KG1 (cell line): ENCODE data around the gene RAB1B.

ENCODE experiments used
- DNase-seq: peaks from one replicate; lab custom pipeline; 2025; lab: John Stamatoyannopoulos, UW

RAB1B gene

GRCh38 chr11:66284526-66285078 is 16.2 kb downstream of the RAB1B start:
- no peak for DNase-seq

DNA sequence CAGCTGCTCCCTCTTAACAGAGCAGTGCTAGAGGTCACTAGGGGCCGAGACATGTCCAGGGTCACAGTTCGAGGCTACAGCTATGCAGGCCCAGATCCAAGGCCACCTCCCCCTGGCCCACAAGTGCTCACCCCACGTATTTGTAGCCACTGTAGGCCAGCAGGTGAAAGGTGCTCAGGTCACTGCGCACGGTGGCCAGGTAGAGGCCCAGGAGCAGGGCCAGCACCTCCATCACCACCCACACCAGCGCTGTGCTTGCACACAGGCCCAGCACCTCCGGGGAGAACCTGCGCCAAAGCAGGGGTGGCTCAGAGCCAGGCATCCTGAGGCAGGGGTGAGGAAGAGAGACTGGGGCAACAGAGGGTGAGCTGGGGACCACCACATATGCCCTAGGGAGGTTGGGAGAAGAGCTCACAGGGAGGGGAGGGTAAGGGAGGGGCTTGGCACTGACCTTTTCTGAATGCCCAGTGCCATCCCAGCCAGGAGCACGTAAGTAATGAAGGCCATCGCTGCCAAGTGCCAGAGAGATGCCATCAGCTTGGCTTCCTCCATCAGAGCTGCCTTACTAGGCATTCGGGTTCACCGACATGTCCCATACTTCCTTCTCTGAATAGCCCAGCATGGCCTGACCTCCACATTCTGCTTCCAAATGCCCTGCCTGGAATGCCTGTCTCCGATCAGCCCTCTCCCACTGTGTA is 17.0 kb downstream of the RAB1B start:
- no peak for DNase-seq

DNA sequence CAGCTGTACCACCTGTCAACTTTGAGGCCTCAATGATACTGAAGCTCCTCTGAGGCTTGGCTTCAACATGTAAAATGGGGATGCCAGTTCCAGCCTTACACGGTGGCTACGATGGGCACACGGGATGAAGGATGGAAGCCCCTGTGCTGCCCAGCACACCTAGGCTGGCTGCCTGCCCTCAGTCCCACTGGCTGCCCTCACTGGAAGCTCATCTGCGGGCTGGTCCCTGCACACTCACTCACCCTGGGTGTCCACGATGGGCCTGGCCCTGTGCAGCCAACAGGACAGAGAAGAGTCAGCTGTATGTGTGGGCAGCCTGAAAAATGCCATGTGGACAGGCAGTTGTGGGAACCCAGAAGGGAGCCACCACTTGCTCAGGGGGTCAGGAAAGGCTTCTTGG is 18.3 kb downstream of the RAB1B start:
- DNase-seq = no peak

- no peak for DNase-seq
These were observed 18.9 kb downstream of the RAB1B start for GRCh38 chr11:66287211-66287888.

DNA sequence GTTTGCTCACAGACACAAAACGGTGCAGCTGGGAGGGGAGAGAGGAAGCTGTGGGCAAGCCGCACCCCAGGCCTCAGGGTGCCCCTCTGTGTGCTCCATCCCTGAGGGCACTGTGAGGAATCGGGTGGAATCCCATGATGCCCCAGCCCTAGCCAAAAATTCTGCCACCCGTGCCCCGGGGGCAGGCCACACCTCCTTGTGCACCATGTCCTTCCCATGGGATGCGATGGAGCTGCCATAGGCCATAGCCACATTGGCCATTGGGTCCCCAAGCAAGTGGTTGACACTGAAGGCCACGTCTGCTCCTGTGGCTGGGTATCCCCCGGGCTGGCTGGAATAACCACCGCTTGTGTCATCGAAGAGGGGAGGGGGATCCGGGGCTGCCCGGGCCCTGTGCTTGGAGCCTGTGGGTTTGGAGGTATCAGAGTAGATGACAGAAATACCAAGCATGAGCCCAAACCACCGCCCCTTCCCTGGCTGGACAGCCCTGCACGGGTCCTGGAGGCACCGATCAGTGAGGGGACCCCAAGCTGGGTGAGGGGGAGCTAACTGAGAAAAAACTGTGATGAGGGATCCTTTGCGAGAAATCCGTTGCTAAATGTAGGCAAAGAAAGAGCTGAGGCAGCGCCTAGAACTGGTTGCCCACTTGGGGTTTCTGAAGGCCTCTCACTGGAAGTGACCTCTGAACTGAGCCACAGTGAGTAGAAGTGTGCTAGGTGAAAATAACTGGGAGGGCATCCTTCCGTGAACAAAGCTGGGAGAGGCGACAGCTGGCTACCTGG is 19.6 kb downstream of the RAB1B start:
- DNase-seq = no peak

DNA sequence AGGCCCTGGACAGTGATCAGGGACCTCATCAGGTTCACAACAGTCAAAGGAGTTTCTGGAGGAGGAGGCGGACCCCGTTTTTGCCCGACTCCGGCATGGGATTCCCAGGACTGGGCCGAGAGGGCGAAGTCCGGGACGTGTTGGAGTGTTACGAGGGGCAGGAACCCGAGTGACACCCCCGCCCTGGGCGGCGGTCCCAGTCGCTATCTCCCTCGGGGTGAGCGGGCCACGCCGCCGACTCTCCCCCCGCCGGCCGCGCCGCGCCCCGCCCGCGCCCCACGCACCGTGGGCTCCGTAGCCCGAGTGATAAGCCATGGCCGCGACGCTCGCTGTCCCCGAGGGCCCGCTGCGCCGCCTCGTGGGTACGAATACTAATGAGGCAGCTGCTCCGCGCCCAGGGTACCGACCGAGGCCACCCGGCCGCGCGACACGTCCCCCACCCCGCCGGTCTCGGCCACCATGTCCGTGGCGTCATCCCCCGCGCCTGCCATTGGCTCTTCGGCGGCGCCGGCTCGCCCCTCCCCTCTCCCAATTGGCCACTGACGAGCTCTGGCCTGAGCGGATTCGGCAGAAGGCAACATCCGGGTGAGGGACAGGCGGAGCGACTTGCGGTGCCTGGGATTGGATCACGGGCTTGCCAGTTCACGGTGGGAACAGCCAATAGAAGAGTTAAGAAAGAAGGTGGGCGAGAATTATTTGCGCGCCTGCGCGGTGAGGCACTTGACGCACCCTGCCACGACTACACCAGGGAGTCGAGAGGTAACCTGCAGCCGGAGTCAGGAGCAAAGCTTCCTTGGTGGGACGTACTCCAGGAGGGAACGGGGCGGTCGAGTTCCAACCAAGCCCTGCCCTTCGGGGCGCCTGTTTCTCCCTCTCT is 20.5 kb downstream of the RAB1B start, which contains the start of gene YIF1A:
YIF1A (minus strand) TSS at position 473 of the 877 bp plus-strand sequence; CDS start at position 315, 158 bp downstream.
- DNase-seq = peak; percentile 98

GRCh38 chr11:66289548-66290329 is 21.3 kb downstream of the RAB1B start:
- no peak for DNase-seq

GRCh38 chr11:66290330-66290621 is 21.8 kb downstream of the RAB1B start:
- DNase-seq = no peak

GRCh38 chr11:66291303-66291705 is 22.9 kb downstream of the RAB1B start:
- DNase-seq = no peak

- no peak for DNase-seq
These were observed 23.5 kb downstream of the RAB1B start, which contains the start of gene TMEM151A for GRCh38 chr11:66291706-66292542. TSS of gene TMEM151A (plus strand) at chr11:66291894. CDS start at chr11:66292014, 120 bp downstream.

DNA sequence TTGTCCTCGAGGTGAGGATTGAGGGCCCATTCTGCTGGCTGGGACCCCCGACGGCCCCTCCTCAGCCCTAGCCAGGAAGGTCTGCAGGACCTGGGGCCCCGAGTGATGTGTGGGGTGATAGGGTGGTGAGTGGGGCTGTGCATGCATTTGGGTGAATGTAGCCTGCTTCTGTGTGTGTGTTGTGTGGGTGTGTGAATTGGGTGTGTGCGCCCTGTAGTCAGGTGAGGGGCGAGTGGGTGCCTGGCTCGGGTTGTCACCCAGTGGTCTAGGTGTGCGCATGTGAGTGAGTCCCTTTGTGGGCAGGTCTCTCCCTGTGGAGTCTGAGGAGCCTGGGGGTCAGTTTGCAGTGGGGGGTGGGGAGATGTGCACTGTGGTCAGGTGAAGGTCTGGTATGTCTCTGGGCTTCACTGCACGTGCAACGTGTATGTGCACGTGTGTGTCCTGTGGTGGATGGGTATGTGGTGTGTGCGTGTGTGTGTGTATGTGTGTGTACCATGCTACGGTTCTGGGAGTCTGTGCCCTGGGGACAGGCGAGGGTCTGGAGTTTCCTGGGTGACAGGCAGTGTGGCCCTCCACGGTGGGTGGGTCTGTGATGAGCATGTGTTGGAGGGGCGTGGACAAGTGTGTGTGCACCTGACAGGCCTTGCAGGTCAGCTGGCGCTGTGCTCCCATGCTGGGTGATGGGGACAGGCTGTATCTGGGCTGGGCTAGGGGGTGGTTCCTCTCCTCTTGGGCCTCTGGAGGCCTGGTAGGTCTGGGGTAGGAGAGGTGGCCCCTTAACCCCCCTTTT is 24.3 kb downstream of the RAB1B start:
- DNase-seq = no peak

DNA sequence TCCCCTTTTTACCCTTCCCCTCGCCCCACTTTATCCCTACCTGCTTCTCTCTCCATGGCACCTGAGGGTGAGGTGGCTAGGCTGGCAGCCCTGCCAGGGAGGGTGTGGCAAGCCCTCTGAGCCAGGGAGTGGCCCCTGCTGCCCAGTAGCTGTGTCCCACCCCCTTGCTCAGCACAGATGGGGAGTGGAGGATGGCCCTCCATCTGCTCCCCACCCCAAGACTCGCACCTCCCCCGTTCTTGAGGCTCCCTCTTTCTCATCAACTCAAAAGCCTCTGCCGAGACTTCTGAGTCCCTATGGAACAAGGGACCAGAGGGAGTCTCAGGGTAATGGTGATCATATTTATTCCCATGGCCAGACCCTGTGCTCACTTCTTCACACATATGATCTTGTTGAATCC is 24.9 kb downstream of the RAB1B start:
- no peak for DNase-seq

DNA sequence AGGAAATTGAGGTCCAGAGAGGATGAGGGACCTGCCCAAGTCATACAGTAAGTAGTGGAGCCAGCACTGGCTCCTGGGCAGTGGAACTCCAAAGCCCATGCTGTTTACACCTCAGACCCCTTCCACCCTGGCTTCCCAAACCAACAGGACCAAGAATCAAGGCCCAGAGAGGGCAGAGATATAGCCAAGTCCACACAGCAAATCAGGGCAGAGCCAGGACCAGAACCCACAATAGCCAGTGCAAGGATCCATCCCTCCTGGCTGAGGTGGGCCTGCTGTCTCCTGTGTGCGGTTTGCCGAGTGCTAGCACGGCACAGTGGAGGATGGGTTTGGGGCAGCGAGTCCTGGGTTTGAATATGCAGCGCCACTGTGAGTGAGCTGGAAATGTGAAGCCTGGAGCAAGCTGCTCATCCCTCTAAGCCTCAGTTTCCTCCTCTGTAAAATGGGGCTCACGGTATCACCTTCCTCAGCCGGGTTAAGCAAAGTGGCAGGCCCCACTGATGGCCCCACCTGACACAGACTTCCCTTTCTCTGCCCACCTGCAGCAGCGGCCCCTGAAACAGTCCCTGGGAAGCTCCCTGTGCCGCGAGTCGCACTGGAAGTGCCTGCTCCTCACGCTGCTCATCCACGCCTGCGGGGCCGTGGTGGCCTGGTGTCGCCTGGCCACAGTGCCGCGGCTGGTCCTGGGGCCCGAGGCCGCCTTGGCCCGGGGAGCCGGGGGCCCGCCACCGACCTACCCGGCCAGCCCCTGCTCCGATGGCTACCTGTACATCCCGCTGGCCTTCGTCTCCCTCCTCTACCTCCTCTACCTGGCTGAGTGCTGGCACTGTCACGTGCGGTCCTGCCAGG is 25.6 kb downstream of the RAB1B start:
- no peak for DNase-seq

- DNase-seq = no peak
These were observed 26.5 kb downstream of the RAB1B start for GRCh38 chr11:66294626-66295620.

DNA sequence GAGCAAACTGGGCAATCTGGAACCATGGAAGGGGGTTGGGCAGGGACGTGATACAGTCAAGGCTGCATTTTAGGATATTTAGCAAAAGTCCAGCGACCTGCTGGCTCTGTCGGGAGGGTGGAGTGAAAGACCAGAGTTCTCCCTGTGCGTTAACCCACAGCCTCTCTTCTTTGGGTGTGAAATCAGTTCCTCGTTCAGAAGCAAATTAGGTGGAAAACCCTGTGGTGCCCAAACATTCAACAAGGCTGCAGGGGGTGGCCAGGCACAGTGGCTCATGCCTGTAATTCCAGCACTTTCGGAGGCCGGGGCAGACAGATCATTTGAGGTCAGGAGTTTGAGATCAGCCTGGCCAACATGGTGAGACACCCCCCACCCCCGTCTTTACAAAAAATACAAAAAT is 29.2 kb downstream of the RAB1B start:
- no peak for DNase-seq

- DNase-seq = no peak
These were observed 30.7 kb downstream of the RAB1B start for GRCh38 chr11:66299186-66299585.

GRCh38 chr11:66302656-66303055 is 34.2 kb downstream of the RAB1B start:
- no peak for DNase-seq
